ENCODE data around the gene UMODL1.
"Not testable (repeated sequence)": the region's sequence is repeated elsewhere in the genome, so short reads cannot be mapped to it uniquely, and the experiment has no call there.

UMODL1 gene

DNA sequence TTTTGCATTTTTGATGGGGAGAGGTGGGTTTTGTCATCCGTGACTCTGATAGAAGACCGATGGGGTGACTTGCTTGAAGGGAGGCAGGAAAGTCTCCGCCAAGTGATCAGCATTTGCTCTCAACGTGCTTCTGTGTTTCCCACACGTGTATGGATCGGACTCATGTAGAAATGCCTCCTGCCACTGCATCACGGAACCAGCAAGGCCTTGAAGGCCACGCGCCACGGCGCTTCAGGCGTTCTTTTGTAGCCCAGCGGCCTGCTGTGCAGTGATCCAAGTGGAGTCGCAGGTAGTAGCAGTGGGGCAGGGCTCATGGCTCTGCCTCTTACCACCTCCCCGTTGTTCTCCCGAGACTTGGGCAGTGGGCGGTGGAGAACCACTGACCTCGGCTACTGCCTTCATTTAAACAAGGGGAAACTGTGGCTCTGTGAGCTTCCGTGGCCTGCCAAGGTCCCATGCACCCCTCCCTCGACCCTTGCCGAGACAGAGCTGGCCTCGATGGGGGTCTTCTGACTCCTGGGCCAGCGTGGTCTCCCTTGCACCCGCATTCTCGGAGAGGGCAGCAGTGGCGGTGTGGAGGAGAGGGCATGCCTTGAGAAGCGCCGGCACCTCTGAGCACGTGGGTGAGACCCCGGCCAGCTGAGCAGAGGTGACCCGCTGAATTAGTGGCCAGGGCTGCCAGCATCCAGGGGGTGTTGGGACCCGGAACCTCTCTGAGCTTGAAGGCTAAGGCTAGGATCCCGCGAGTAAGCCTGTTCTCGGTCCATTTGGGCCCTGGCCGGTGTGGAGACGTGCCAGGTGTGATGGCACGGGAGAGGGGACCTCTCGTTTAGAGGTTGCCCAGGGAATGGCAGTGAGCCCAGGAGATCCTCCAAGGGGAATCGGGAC is 101.7 kb downstream of the UMODL1 start:
- no peak overlapping the region for H3K27ac ChIP-seq
- TF ChIP-seq, protein P1, sequence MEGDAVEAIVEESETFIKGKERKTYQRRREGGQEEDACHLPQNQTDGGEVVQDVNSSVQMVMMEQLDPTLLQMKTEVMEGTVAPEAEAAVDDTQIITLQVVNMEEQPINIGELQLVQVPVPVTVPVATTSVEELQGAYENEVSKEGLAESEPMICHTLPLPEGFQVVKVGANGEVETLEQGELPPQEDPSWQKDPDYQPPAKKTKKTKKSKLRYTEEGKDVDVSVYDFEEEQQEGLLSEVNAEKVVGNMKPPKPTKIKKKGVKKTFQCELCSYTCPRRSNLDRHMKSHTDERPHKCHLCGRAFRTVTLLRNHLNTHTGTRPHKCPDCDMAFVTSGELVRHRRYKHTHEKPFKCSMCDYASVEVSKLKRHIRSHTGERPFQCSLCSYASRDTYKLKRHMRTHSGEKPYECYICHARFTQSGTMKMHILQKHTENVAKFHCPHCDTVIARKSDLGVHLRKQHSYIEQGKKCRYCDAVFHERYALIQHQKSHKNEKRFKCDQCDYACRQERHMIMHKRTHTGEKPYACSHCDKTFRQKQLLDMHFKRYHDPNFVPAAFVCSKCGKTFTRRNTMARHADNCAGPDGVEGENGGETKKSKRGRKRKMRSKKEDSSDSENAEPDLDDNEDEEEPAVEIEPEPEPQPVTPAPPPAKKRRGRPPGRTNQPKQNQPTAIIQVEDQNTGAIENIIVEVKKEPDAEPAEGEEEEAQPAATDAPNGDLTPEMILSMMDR (IDR thresholded peaks at IDR 0.05; ENCODE audit: low read depth, low read length, missing control alignments) = no peak
- H3K36me3 ChIP-seq (replicated peaks) = no peaks in the 10 kb centered on the region
- DNase-seq = no peak
- H3K27me3 ChIP-seq (replicated peaks) = no peaks in the 10 kb centered on the region
- in situ Hi-C loops (cut with HindIII; ENCODE audit: low pct_ligation_motif_present, low sequenced_read_pairs) = no loop called here
- no peak overlapping the region for H3K4me3 ChIP-seq (ENCODE audit: low read depth, low read length)

DNA sequence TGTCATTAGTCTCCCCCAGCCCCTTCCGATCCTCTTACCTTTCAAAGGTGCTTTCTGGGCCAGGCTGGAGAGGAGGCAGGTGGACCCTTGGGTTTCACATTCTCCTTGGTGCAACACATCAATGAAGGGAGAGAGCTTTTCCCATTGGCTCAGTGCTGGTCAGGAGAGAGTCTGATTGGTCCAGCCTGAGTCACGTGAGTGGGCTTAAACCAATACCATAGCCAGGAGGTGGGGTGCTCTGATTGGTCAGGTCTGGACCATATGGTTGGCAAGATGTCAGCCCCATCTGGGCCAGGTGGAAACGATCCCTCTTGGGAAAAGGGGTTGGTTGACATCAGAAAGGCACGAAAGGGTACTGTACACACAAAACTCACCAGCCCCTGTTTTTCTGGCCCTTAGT is 103.1 kb downstream of the UMODL1 start:
- no peak for DNase-seq
- H3K36me3 ChIP-seq (replicated peaks) = no peaks in the 10 kb centered on the region
- in situ Hi-C loops (cut with HindIII; ENCODE audit: low pct_ligation_motif_present, low sequenced_read_pairs) = no loop called here
- TF ChIP-seq, protein P1 (IDR thresholded peaks at IDR 0.05; ENCODE audit: low read depth, low read length, missing control alignments) = no peak
- H3K4me3 ChIP-seq (ENCODE audit: low read depth, low read length) = no peak overlapping the region
- H3K27me3 ChIP-seq (replicated peaks) = no peaks in the 10 kb centered on the region
- H3K27ac ChIP-seq = no peak overlapping the region

- no peaks in the 10 kb centered on the region for H3K36me3 ChIP-seq (replicated peaks)
- DNase-seq = no peak
- H3K4me3 ChIP-seq (ENCODE audit: low read depth, low read length) = no peak overlapping the region
- H3K27me3 ChIP-seq (replicated peaks) = no peaks in the 10 kb centered on the region
- in situ Hi-C loops (cut with HindIII; ENCODE audit: low pct_ligation_motif_present, low sequenced_read_pairs) = no loop called here
- no peak overlapping the region for H3K27ac ChIP-seq
- TF ChIP-seq, protein P1 (IDR thresholded peaks at IDR 0.05; ENCODE audit: low read depth, low read length, missing control alignments) = no peak
Measured at GRCh38 chr21:42175110-42175710, 104.1 kb downstream of the UMODL1 start.

DNA sequence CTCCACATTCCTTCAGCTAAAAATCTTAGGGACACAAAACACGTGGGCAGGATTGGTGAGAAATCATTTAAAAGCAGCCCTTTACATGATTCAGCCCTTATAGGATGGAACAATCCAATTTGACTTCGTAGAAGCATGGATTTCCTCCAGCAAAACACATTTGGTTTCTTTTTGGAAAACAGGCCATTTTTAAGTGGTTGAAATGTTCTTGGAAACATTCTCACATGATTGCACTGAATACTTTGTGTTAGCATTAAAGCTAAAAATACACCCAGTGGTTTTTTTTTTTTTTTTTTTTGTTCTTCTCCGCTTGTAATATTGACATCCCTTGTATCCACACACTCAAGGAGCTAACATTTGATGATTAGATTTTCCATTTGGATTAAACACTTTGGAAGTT is 105.7 kb downstream of the UMODL1 start:
- H3K27me3 ChIP-seq (replicated peaks) = no peaks in the 10 kb centered on the region
- no peaks in the 10 kb centered on the region for H3K36me3 ChIP-seq (replicated peaks)
- TF ChIP-seq, protein P1 (IDR thresholded peaks at IDR 0.05; ENCODE audit: low read depth, low read length, missing control alignments) = no peak
- no peak overlapping the region for H3K4me3 ChIP-seq (ENCODE audit: low read depth, low read length)
- DNase-seq = no peak
- H3K27ac ChIP-seq = no peak overlapping the region
- in situ Hi-C loops (cut with HindIII; ENCODE audit: low pct_ligation_motif_present, low sequenced_read_pairs) = no loop called here

DNA sequence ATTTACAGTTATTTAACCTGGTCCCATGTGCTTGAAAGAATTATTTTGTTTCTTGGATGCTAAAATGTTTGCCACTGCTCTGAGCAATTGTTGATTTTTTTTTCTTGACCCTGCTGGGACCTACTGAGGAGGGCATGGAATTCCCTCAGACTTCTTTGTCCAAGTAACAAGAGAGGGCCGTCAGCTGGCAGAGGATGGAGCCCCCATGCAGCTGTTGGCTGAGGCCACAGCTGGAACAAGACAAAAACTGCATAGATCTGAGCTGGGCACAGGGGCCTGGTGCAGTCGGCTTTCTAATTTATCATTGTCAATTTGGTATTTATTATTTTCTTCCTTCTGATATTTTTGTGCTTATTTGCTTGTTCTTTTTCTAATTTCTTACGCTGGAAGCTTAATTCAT is 108.2 kb downstream of the UMODL1 start:
- Histone ChIP-seq H3K27me3 (replicated peaks) (no peaks in the 10 kb centered on the region), H3K36me3 (replicated peaks) (no peaks in the 10 kb centered on the region), H3K27ac (no peak overlapping the region), H3K4me3 (ENCODE audit: low read depth, low read length) (no peak overlapping the region)
- DNase-seq = no peak
- in situ Hi-C loops (cut with HindIII; ENCODE audit: low pct_ligation_motif_present, low sequenced_read_pairs) = no loop called here
- TF ChIP-seq, protein P1 (IDR thresholded peaks at IDR 0.05; ENCODE audit: low read depth, low read length, missing control alignments) = no peak

GRCh38 chr21:42180001-42180400 is 108.9 kb downstream of the UMODL1 start:
- H3K36me3 ChIP-seq (replicated peaks); DNase-seq; in situ Hi-C loops (cut with HindIII; ENCODE audit: low pct_ligation_motif_present, low sequenced_read_pairs); H3K4me3 ChIP-seq (ENCODE audit: low read depth, low read length); H3K27me3 ChIP-seq (replicated peaks); H3K27ac ChIP-seq: not testable (repeated sequence)
